Neural progenitor cell (in vitro differentiated cells): ENCODE results near the gene ZNF638. TPM values are rescaled to one million over a fixed set of nuclear protein-coding genes. Genes with fewer than 3 reads are reported as not detected.

ENCODE experiments used
- DNase-seq: peaks from one replicate; pipeline ENCODE4 v3.0.0-alpha.2; 2016; ENCODE audit warnings: low spot score
- H2AFZ ChIP-seq: fragments of 200-600 bp; sonication (generic); replicated peaks from 2 replicates; pipeline ENCODE4 v1.6.1; 2016; ENCODE audit warnings: antibody characterized with exemption
- H3F3A ChIP-seq: fragments of 200-600 bp; sonication (generic); 2 replicates; pipeline ENCODE4 v1.6.1; 2016; ENCODE audit warnings: antibody characterized with exemption, low read depth
- H3K27ac ChIP-seq: fragments of 200-600 bp; sonication (generic); 2 replicates; pipeline ENCODE4 v1.5.1; 2016; ENCODE audit warnings: mild to moderate bottlenecking
- H3K27me3 ChIP-seq: fragments of 200-600 bp; sonication (generic); 2 replicates; pipeline ENCODE4 v1.6.1; 2016; ENCODE audit warnings: mild to moderate bottlenecking, moderate library complexity
- H3K36me3 ChIP-seq: fragments of 200-600 bp; sonication (generic); 2 replicates; pipeline ENCODE4 v1.5.1; 2016
- H3K4me1 ChIP-seq: fragments of 200-600 bp; sonication (generic); 2 replicates; pipeline ENCODE4 v1.6.1; 2016; ENCODE audit warnings: mixed run types
- H3K4me2 ChIP-seq: fragments of 200-600 bp; sonication (generic); 2 replicates; pipeline ENCODE4 v1.6.1; 2016
- H3K4me3 ChIP-seq: fragments of 200-600 bp; sonication (generic); 2 replicates; pipeline ENCODE4 v1.5.1; 2016
- H3K79me2 ChIP-seq: fragments of 200-600 bp; sonication (generic); 2 replicates; pipeline ENCODE4 v1.6.1; 2016; ENCODE audit warnings: low read depth
- H3K9ac ChIP-seq: fragments of 200-600 bp; sonication (generic); 2 replicates; pipeline ENCODE4 v1.6.1; 2016
- H3K9me3 ChIP-seq: fragments of 200-600 bp; sonication (generic); 2 replicates; pipeline ENCODE4 v1.5.1; 2016; ENCODE audit warnings: low read depth
- H4K20me1 ChIP-seq: fragments of 200-600 bp; sonication (generic); 2 replicates; pipeline ENCODE4 v1.6.1; 2016; ENCODE audit warnings: low read depth
- H3K27ac Mint-ChIP-seq: 3 replicates; pipeline ENCODE4 v1.8.0; 2021; ENCODE audit warnings: mixed read lengths
- H3K27me3 Mint-ChIP-seq: 2 replicates; pipeline ENCODE4 v1.8.0; 2022; ENCODE audit warnings: low read depth, mild to moderate bottlenecking, inconsistent platforms, moderate library complexity, mixed read lengths; ENCODE audit not compliant: insufficient read depth
- H3K36me3 Mint-ChIP-seq: 3 replicates; pipeline ENCODE4 v1.8.0; 2021; ENCODE audit warnings: mixed read lengths
- H3K4me1 Mint-ChIP-seq: 3 replicates; pipeline ENCODE4 v1.8.0; 2021; ENCODE audit warnings: mixed read lengths
- H3K4me3 Mint-ChIP-seq: 3 replicates; pipeline ENCODE4 v1.8.0; 2021; ENCODE audit warnings: mild to moderate bottlenecking, moderate library complexity, mixed read lengths
- H3K9me3 Mint-ChIP-seq: 3 replicates; pipeline ENCODE4 v1.8.0; 2020; ENCODE audit warnings: mixed read lengths
- EZH2 ChIP-seq: fragments of 200-600 bp; sonication (generic); IDR thresholded peaks from 2 replicates; pipeline ENCODE4 v1.6.1; 2017; ENCODE audit warnings: antibody characterized with exemption, mild to moderate bottlenecking, moderate library complexity
- EZH2phosphoT487 ChIP-seq: fragments of 200-600 bp; sonication (generic); IDR thresholded peaks from 2 replicates; pipeline ENCODE4 v1.6.1; 2017; ENCODE audit warnings: antibody characterized with exemption
- total RNA-seq: library from RNA; depleted of rRNA; stranded (reverse); fragments of >200 nt; gene quantifications from 2 replicates; pipeline ENCODE4 v1.2.3, GENCODE V29; 2015; ENCODE audit warnings: low replicate concordance
- TF ChIP-seq, protein P1 (sequence below): fragments of 200-600 bp; sonication (generic); IDR thresholded peaks from 2 replicates; pipeline ENCODE4 v1.5.1; 2017; ENCODE audit warnings: antibody characterized with exemption, mild to moderate bottlenecking

ZNF638 gene
- total RNA-seq, 1 donor from 2014 or later: 362 TPM

DNA sequence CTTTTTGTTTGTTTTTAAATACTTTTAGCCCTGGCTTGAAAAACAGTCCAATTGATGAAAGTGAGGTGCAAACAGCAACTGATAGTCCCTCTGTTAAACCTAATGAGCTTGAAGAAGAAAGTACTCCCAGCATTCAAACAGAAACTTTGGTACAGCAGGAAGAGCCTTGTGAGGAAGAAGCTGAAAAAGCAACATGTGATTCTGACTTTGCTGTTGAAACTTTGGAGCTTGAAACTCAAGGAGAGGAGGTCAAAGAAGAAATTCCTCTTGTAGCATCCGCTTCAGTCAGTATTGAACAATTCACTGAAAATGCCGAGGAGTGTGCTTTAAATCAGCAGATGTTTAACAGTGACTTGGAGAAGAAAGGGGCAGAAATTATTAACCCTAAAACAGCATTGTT is 91.2 kb downstream of the ZNF638 start:
- H3K79me2 ChIP-seq: peaks cover 65% of the 10 kb centered on the region
- Mint-ChIP-seq H3K36me3 (peaks cover 39% of the 10 kb centered on the region), H3K27ac (no peak overlapping the region), H3K4me1 (peaks cover 2% of the 10 kb centered on the region), H3K4me3 (no peak overlapping the region), H3K27me3 (no peaks in the 10 kb centered on the region), H3K9me3 (no peaks in the 10 kb centered on the region)
- H2AFZ ChIP-seq: no peak overlapping the region
- H3K27ac ChIP-seq: peak overlapping the region; percentile 48
- H3F3A ChIP-seq: peaks cover 41% of the 10 kb centered on the region
- no peak for DNase-seq
- H3K36me3 ChIP-seq: peaks cover 47% of the 10 kb centered on the region
- H3K27me3 ChIP-seq: no peaks in the 10 kb centered on the region
- no peak overlapping the region for H3K4me2 ChIP-seq
- TF ChIP-seq, protein P1, sequence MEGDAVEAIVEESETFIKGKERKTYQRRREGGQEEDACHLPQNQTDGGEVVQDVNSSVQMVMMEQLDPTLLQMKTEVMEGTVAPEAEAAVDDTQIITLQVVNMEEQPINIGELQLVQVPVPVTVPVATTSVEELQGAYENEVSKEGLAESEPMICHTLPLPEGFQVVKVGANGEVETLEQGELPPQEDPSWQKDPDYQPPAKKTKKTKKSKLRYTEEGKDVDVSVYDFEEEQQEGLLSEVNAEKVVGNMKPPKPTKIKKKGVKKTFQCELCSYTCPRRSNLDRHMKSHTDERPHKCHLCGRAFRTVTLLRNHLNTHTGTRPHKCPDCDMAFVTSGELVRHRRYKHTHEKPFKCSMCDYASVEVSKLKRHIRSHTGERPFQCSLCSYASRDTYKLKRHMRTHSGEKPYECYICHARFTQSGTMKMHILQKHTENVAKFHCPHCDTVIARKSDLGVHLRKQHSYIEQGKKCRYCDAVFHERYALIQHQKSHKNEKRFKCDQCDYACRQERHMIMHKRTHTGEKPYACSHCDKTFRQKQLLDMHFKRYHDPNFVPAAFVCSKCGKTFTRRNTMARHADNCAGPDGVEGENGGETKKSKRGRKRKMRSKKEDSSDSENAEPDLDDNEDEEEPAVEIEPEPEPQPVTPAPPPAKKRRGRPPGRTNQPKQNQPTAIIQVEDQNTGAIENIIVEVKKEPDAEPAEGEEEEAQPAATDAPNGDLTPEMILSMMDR: no peak
- no peak for TF ChIP-seq EZH2phosphoT487
- no peak for TF ChIP-seq EZH2
- H3K9ac ChIP-seq: no peak overlapping the region
- no peaks in the 10 kb centered on the region for H3K9me3 ChIP-seq
- no peaks in the 10 kb centered on the region for H4K20me1 ChIP-seq
- H3K4me3 ChIP-seq: no peak overlapping the region
- peaks cover 20% of the 10 kb centered on the region for H3K4me1 ChIP-seq

DNA sequence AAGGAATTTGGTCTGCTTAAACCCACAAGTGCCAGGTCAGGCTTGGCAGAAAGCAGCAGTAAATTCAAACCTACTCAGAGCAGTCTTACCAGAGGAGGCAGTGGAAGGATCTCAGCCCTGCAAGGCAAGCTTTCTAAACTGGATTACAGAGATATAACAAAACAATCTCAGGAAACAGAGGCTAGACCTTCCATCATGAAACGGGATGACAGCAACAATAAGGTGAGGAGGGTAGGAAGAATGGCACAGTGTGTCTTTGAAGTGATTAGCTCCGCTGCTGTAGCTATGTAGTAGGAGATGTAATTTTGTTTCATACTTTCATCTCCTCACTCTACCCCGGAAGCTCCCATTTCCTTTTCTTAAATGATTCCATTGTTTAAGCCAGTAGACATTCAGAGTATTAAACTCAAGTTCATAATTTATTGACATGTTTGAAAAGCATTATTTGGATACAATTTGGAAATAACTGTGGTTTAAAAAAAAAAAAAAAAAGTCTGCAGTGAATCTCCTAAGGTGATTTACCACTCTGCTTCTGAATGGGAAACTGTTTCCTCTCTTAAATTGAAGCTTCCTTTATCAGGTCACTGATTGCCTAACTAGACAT is 92.3 kb downstream of the ZNF638 start:
- Histone ChIP-seq H2AFZ (no peak overlapping the region), H3K4me2 (no peak overlapping the region), H4K20me1 (peaks cover 5% of the 10 kb centered on the region), H3K27ac (peak overlapping the region; percentile 22), H3K27me3 (no peaks in the 10 kb centered on the region), H3F3A (peaks cover 41% of the 10 kb centered on the region), H3K4me1 (peaks cover 9% of the 10 kb centered on the region), H3K9ac (no peak overlapping the region), H3K36me3 (peaks cover 52% of the 10 kb centered on the region), H3K9me3 (no peaks in the 10 kb centered on the region), H3K79me2 (peaks cover 53% of the 10 kb centered on the region), H3K4me3 (no peak overlapping the region)
- Mint-ChIP-seq H3K27me3 (no peaks in the 10 kb centered on the region), H3K36me3 (peaks cover 47% of the 10 kb centered on the region), H3K9me3 (no peaks in the 10 kb centered on the region), H3K4me1 (peaks cover 2% of the 10 kb centered on the region), H3K4me3 (no peak overlapping the region), H3K27ac (no peak overlapping the region)
- no peak for DNase-seq
- TF ChIP-seq EZH2phosphoT487 (no peak), EZH2 (no peak)
- TF ChIP-seq, protein P1: no peak

DNA sequence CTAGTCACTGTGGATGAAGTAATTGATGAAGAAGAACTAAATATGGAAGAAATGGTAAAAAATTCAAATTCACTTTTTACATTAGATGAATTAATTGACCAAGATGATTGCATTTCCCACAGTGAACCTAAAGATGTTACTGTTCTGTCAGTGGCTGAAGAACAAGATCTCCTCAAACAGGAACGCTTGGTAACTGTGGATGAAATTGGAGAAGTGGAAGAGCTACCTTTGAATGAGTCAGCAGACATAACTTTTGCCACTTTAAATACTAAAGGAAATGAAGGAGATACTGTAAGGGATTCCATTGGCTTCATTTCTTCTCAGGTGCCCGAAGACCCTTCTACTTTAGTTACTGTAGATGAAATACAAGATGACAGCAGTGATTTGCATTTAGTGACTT is 95.1 kb downstream of the ZNF638 start:
- peaks cover 60% of the 10 kb centered on the region for H3K36me3 ChIP-seq
- no peak overlapping the region for H3K27ac Mint-ChIP-seq

More for the DNA sequence above, 95.1 kb downstream of the ZNF638 start:
- Histone ChIP-seq H3K4me3 (no peak overlapping the region), H3K9me3 (no peaks in the 10 kb centered on the region), H3K27ac (no peak overlapping the region), H2AFZ (no peak overlapping the region), H4K20me1 (peaks cover 8% of the 10 kb centered on the region), H3K9ac (no peak overlapping the region), H3K79me2 (peaks cover 27% of the 10 kb centered on the region), H3K27me3 (no peaks in the 10 kb centered on the region), H3F3A (peaks cover 30% of the 10 kb centered on the region), H3K4me1 (peaks cover 9% of the 10 kb centered on the region), H3K4me2 (no peak overlapping the region)
- TF ChIP-seq EZH2: no peak
- no peak for TF ChIP-seq EZH2phosphoT487
- TF ChIP-seq, protein P1: no peak
- H3K9me3 Mint-ChIP-seq: no peaks in the 10 kb centered on the region
- no peak overlapping the region for H3K4me3 Mint-ChIP-seq
- H3K27me3 Mint-ChIP-seq: no peaks in the 10 kb centered on the region
- no peak for DNase-seq
- H3K36me3 Mint-ChIP-seq: peaks cover 56% of the 10 kb centered on the region
- H3K4me1 Mint-ChIP-seq: peaks cover 2% of the 10 kb centered on the region
